Epithelial cell of esophagus (primary cell): Measurements from ENCODE around the gene A3GALT2.

Experiments used
- DNase-seq: peaks from one replicate; pipeline ENCODE4 v3.0.0; 2010; ENCODE audit warnings: low read depth
- H3K4me3 ChIP-seq: 2 replicates; pipeline ENCODE4 v1.5.1; 2011; ENCODE audit warnings: mild to moderate bottlenecking, low read length, control low read depth
- TF ChIP-seq, protein P1 (sequence below): IDR thresholded peaks from 2 replicates; pipeline ENCODE4 v1.5.1; 2011; ENCODE audit warnings: low read depth, mild to moderate bottlenecking, low read length, control low read depth, inconsistent platforms; ENCODE audit not compliant: insufficient read depth; ENCODE audit errors: missing control alignments

Gene A3GALT2

GRCh38 chr1:33336580-33336979 is 15.7 kb upstream of the A3GALT2 start:
- no peak for DNase-seq
- TF ChIP-seq, protein P1, sequence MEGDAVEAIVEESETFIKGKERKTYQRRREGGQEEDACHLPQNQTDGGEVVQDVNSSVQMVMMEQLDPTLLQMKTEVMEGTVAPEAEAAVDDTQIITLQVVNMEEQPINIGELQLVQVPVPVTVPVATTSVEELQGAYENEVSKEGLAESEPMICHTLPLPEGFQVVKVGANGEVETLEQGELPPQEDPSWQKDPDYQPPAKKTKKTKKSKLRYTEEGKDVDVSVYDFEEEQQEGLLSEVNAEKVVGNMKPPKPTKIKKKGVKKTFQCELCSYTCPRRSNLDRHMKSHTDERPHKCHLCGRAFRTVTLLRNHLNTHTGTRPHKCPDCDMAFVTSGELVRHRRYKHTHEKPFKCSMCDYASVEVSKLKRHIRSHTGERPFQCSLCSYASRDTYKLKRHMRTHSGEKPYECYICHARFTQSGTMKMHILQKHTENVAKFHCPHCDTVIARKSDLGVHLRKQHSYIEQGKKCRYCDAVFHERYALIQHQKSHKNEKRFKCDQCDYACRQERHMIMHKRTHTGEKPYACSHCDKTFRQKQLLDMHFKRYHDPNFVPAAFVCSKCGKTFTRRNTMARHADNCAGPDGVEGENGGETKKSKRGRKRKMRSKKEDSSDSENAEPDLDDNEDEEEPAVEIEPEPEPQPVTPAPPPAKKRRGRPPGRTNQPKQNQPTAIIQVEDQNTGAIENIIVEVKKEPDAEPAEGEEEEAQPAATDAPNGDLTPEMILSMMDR: no peak
- H3K4me3 ChIP-seq: no peak overlapping the region

GRCh38 chr1:33335020-33335419 is 14.1 kb upstream of the A3GALT2 start:
- DNase-seq: no peak
- TF ChIP-seq, protein P1: no peak
- H3K4me3 ChIP-seq: no peak overlapping the region

DNA sequence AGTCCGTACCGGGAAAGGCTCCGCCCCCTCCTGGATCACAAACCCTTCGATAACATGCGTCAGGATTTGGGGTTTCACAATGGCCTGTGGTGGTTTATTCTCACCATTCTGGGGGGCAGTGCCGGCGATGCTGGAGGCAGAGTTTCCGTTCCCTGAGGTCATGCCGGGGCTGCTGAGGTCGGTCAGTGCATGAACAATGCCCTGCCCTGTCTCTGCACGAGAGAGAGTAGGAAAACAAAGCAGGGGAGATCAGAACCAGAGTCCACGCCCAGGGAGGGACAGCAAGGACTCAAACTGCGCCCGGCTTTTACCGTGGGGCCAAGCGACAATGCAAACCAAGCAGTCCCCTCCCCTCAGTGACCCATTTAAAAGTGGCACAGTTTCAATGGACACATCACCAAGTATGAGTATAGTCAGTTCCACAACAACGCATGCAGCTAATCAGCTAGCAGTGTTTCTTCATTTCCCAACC is 13.2 kb upstream of the A3GALT2 start:
- H3K4me3 ChIP-seq: no peak overlapping the region
- DNase-seq: no peak
- TF ChIP-seq, protein P1: no peak

GRCh38 chr1:33332881-33333280 is 12.0 kb upstream of the A3GALT2 start:
- no peak for DNase-seq
- TF ChIP-seq, protein P1: no peak
- no peak overlapping the region for H3K4me3 ChIP-seq

GRCh38 chr1:33332357-33332789 is 11.5 kb upstream of the A3GALT2 start:
- TF ChIP-seq, protein P1: no peak
- no peak overlapping the region for H3K4me3 ChIP-seq
- no peak for DNase-seq

DNA sequence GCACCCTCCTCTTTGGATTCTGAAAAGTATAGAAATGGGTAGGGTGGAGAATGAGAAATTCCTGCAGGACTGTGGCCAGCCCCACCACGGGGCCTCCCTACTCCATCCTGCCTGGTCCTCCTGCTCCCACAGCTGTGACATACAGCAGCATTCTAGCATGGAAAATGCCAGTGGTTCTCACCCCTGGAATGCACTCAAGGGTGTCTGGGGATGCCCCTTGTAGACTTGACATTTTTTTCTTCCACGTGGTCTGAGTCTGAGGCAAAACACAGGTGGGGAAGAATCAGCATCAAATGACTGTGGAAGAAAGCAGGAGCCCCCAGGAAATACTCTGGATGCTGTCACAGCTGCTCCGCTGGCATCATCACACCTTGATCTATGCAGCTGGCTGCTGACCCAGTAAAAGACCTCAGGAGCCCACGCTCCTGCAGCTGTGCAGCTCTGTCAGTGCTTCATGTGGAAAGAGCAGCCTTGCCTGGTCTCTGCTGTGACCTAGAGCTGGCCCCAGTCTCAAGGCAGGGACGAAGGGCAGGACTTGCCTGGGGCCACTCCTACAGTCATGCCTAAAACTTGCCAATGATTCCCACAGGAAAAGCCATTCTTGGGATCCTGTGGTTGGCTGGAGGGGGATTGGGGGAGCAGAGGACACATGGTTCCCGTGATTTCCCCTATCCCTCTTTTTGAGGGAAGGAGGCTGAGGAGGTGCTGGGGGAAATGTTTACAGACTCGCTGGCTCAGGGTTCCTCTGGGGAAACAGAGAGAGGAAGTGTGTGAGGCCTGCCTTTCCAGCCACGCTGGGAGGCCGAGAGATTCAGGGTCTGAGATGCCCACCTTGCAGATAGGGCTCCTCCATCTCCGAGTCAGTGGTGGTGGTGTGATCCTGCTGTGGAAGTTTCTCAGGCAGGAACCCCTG is 10.8 kb upstream of the A3GALT2 start:
- no peak overlapping the region for H3K4me3 ChIP-seq
- DNase-seq: no peak
- TF ChIP-seq, protein P1: no peak

DNA sequence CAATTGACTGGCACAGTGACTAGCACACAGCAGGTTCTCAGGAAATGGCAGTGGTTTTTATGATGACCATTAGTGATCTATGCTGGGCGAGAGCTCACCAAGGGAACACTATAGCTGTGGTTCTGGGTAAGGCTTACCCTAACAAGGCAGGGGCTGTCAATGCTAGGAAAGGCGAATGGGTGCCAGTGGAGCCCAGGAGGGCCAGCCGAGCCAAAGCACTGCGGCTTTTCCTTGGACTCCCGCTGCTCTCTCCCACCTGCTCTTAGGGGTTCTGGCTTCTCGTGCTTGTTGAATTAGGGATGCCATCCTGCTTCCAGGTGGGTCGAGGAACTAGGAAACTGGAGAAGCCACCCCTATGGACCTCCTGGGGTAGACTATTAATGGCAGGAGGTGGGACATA is 10.0 kb upstream of the A3GALT2 start:
- no peak for DNase-seq
- TF ChIP-seq, protein P1: no peak
- H3K4me3 ChIP-seq: no peak overlapping the region
